ENCODE data around the gene ZC3H12C.

DNA sequence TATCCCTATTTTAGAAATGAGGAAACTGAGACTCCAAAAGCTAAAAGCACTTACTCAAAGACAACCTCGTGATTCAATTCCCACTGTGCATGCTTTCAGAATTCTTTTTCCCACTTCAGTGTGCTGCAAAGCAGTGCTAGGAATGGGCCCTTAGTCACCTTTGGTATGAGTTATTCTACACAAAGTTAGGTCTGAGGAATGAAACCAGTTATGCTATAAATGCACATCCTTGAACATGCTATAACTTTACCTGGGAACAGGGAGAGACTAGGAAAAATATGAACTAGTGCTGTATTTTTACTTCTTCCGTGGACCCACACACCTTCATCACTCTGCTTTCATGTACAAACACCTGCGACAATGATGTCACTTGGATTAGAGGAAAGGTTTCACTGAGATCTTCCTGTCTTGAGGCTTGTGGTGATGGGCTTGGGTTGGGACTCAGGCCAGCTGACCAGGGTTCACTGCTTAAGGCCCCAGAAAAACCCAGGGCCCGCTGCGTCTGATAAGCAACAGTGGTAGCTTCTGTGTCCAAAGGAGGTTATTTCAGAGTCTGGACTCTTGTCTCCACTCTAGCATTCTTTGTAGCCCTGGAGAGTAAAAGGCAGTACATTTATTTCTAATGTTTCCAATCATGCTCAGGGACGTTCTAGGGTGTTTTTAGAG lies 81.6 kb downstream of the ZC3H12C start:
- TF ChIP-seq CTCF (conservative IDR thresholded peaks at IDR 0.05 in 1 of 2, IDR thresholded peaks at IDR 0.05 in 1 of 2; ENCODE audit: extremely low read depth in 1 of 2, insufficient read depth in 1 of 2, low read depth in 1 of 2, low read length in 2 of 2) (no peak), EZH2 (IDR thresholded peaks at IDR 0.05; ENCODE audit: borderline replicate concordance, low read length) (no peak)

Data from mammary epithelial cell (primary cell).